ENCODE data around the gene BHLHA9. TPM values are rescaled to one million over a fixed set of nuclear protein-coding genes. Genes with fewer than 3 reads are reported as not detected.

Gene BHLHA9
- total and polyA plus RNA-seq, 2 of the 8 experiments (the other 6 are each of a cell fraction or from before 2014, with no cell fraction given) = 0.29 to 0.34 TPM

DNA sequence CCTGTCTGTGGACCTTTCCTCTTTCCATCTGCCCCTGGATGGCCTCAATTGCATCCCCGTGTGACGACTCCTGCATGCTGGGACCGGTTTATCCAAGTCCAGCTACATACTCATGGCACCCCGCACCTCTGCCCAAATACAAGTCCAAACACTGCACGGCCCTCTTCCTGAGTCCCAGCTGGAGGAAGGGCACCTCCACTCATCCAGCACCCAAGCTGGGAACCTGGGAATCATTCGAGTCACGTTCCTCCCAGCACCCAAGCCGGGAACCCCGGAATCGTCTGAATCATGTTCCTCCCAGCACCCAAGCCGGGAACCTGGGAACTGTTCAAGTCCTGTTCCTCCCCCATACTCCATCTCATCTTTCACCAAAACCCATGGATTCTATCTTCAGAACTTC is 19.5 kb downstream of the BHLHA9 start:
- Histone ChIP-seq H3K4me3 (ENCODE audit: extremely low read depth in 1 of 4, insufficient read depth in 2 of 4, low read depth in 3 of 4, low read length in 4 of 4) (no peak overlapping the region), H2BK12ac (ENCODE audit: low read depth, low read length) (no peak overlapping the region), H2BK120ac (replicated peaks; ENCODE audit: low read depth, low read length) (no peak overlapping the region), H2BK5ac (ENCODE audit: low read depth, low read length) (no peak overlapping the region), H3K36me3 (ENCODE audit: control insufficient read depth in 2 of 4, insufficient read depth in 4 of 4, low read length in 3 of 4) (no peaks in the 10 kb centered on the region), H3K79me2 (ENCODE audit: control insufficient read depth in 1 of 2, insufficient read depth in 2 of 2, low read length in 2 of 2) (no peaks in the 10 kb centered on the region), H3K79me1 (ENCODE audit: low read depth, low read length) (no peaks in the 10 kb centered on the region), H3K18ac (ENCODE audit: extremely low read depth, low read length) (no peak overlapping the region), H4K8ac (ENCODE audit: extremely low read depth, insufficient read depth, low read length) (no peak overlapping the region), H3K4me2 (ENCODE audit: insufficient read depth in 1 of 2, low read depth in 2 of 2, low read length in 2 of 2) (no peak overlapping the region), H3K23me2 (ENCODE audit: low read depth, low read length) (peaks cover 3% of the 10 kb centered on the region; the same call in 1 of the 2 replicates), H3K9ac (replicated peaks in 1 of 4; ENCODE audit: extremely low read depth in 1 of 4, low read depth in 3 of 4, low read length in 3 of 4) (no peak overlapping the region), H3K56ac (replicated peaks; ENCODE audit: insufficient read length, low read depth, low read length) (no peak overlapping the region), H4K20me1 (replicated peaks in 1 of 2; ENCODE audit: control insufficient read depth in 1 of 2, insufficient read depth in 2 of 2, low read length in 2 of 2) (no peaks in the 10 kb centered on the region), H2BK20ac (ENCODE audit: low read length) (no peak overlapping the region), H3K4me1 (replicated peaks in 1 of 4; ENCODE audit: control insufficient read depth in 3 of 4, insufficient read depth in 4 of 4, low read length in 3 of 4) (no peaks in the 10 kb centered on the region), H2AFZ (ENCODE audit: low read length) (no peak overlapping the region), H3K23ac (ENCODE audit: insufficient read length) (no peak overlapping the region), H2AK5ac (ENCODE audit: low read depth, low read length) (no peak overlapping the region), H3K14ac (ENCODE audit: insufficient read length) (no peak overlapping the region), H2BK15ac (ENCODE audit: low read length) (no peak overlapping the region), H4K5ac (ENCODE audit: insufficient read length, low read depth, low read length) (no peak overlapping the region), H3K27ac (ENCODE audit: low read depth, low read length) (no peak overlapping the region), H4K91ac (replicated peaks; ENCODE audit: insufficient read length, low read length) (no peak overlapping the region), H3K27me3 (replicated peaks in 1 of 4; ENCODE audit: control insufficient read depth in 3 of 4, extremely low read depth in 1 of 4, insufficient read depth in 3 of 4, low read length in 3 of 4) (no peaks in the 10 kb centered on the region), H3K9me3 (ENCODE audit: insufficient read depth in 2 of 2, low read depth in 1 of 2, low read length in 1 of 2) (peaks cover 5 to 12% of the 10 kb centered on the region in 2 experiments; a peak in 3 of 4 replicates), H3K4ac (replicated peaks; ENCODE audit: insufficient read length, low read depth, low read length) (no peak overlapping the region)
- CTCF ChIA-PET (ENCODE audit: partially characterized antibody) = no interaction called here
- FAIRE-seq (no peak), DNase-seq (ENCODE audit: low read depth in 1 of 2, low spot score in 2 of 2) (no peak)
- POLR2A ChIA-PET (ENCODE audit: partially characterized antibody) = no interaction called here
- TF ChIP-seq POU5F1 (IDR thresholded peaks at IDR 0.05; ENCODE audit: low read depth, low read length) (no peak), SIX5 (IDR thresholded peaks at IDR 0.05; ENCODE audit: low read depth, low read length) (no peak), ZNF274 (IDR thresholded peaks at IDR 0.05; ENCODE audit: borderline replicate concordance, extremely low read depth, low read length) (no peak)
- WGBS, 2 experiments (ENCODE audit: extremely low coverage in 1 of 2, insufficient coverage in 1 of 2, insufficient read length in 1 of 2, insufficient replicate concordance in 2 of 2, low coverage in 1 of 2, low lambda C conversion rate in 2 of 2, missing lambda C conversion rate in 1 of 2) = 92% methylated on average over 11 of the region's 11 CpGs; no CpG with 5 or more reads in 1 of the 2 experiments
